Suprapubic skin (tissue), 4 donors: ENCODE results near the gene CDC25A.
"Not testable (repeated sequence)": the region's sequence is repeated elsewhere in the genome, so short reads cannot be mapped to it uniquely, and the experiment has no call there.

ENCODE experiments used
- EP300 ChIP-seq: sonication (generic); formaldehyde crosslinking; IDR thresholded peaks from one replicate; pipeline ENCODE4 v1.6.1; 2017; ENCODE audit warnings: antibody characterized with exemption
- POLR2AphosphoS5 ChIP-seq, 3 donors: sonication (generic); formaldehyde crosslinking; IDR thresholded peaks; one replicate each; pipeline ENCODE4 v1.6.1; 2017; ENCODE audit warnings: antibody characterized with exemption in 3 of 3

DNA sequence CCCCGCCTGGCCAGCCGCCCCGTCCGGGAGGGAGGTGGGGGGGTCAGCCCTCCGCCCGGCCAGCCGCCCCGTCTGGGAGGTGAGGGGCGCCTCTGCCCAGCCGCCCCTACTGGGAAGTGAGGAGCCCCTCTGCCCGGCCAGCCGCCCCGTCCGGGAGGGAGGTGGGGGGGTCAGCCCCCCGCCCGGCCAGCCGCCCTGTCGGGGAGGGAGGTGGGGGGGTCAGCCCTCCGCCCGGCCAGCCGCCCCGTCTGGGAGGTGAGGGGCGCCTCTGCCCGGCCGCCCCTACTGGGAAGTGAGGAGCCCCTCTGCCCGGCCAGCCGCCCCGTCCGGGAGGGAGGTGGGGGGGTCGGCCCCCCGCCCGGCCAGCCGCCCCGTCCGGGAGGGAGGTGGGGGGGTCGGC, 23.6 kb upstream of the CDC25A start:
- not testable (repeated sequence) for TF ChIP-seq POLR2AphosphoS5 (IDR thresholded peaks at IDR 0.05); EP300
